Esophagus (tissue), 2 donors: Measurements from ENCODE around the gene HSP90B1. TPM values are rescaled to one million over a fixed set of nuclear protein-coding genes. Genes with fewer than 3 reads are reported as not detected.

Experiments
- H3K27ac ChIP-seq, 2 donors: one replicate each; pipeline ENCODE4 v1.5.1; 2013; ENCODE audit warnings: low read depth in 2 of 2, mild to moderate bottlenecking in 2 of 2, inconsistent platforms in 1 of 2, low read length in 1 of 2, moderate library complexity in 1 of 2
- H3K27me3 ChIP-seq, 2 donors: one replicate each; pipeline ENCODE4 v1.6.1; 2013; ENCODE audit warnings: low read length in 2 of 2, control low read depth in 1 of 2, mild to moderate bottlenecking in 1 of 2; ENCODE audit not compliant: insufficient read depth in 2 of 2, control insufficient read depth in 1 of 2
- H3K36me3 ChIP-seq, 2 donors: one replicate each; pipeline ENCODE4 v1.6.1; 2013; ENCODE audit warnings: low read length in 1 of 2; ENCODE audit not compliant: control insufficient read depth in 2 of 2, insufficient read depth in 2 of 2
- H3K4me1 ChIP-seq, 2 donors: one replicate each; pipeline ENCODE4 v1.6.1; 2013; ENCODE audit warnings: low read length in 1 of 2; ENCODE audit not compliant: control insufficient read depth in 2 of 2, insufficient read depth in 2 of 2
- H3K4me3 ChIP-seq, 2 donors: one replicate each; pipeline ENCODE4 v1.5.1; 2013; ENCODE audit warnings: low read length in 2 of 2, mild to moderate bottlenecking in 2 of 2, low read depth in 1 of 2, moderate library complexity in 1 of 2
- H3K9me3 ChIP-seq, 2 donors: one replicate each; pipeline ENCODE4 v1.6.1; 2013; ENCODE audit warnings: mild to moderate bottlenecking in 2 of 2, low read depth in 1 of 2, low read length in 1 of 2, moderate library complexity in 1 of 2; ENCODE audit not compliant: control insufficient read depth in 2 of 2, insufficient read depth in 1 of 2
- WGBS, 2 donors: extraction: QIAGEN DNeasy Blood & Tissue Kit; methylation state at CpG; one replicate each; pipeline ENCODE4 v1.1.7; 2013; 5-methylcytosine and 5-hydroxymethylcytosine counted together
- polyA plus RNA-seq, 2 donors: library from polyadenylated mRNA; stranded (reverse); fragments of 200-250 nt; gene quantifications; one replicate each; pipeline ENCODE4 v1.2.3, GENCODE V29; 2013
- donor health status: healthy with polysubstance abuse.
- donor health status: Bipolar disorder and iron deficiency.

HSP90B1 gene
- polyA plus RNA-seq, 2 donors, result 192 to 208 TPM

- Histone ChIP-seq H3K27me3 (no peaks in the 10 kb centered on the region), H3K9me3 (no peaks in the 10 kb centered on the region), H3K36me3 (no peaks in the 10 kb centered on the region), H3K4me3 (peak overlapping the region; percentile 57 to 58), H3K27ac (peak overlapping the region; percentile 88 to 92), H3K4me1 (peaks cover 0 to 2% of the 10 kb centered on the region in 2 donors)
- WGBS, 2 donors, result 16% methylated on average over 12 of the region's 12 CpGs
Observed at GRCh38 chr12:103928682-103929045, 1.5 kb upstream of the HSP90B1 start.

- peak overlapping the region; percentile 57 to 58 for H3K4me3 ChIP-seq
- no peaks in the 10 kb centered on the region for H3K27me3 ChIP-seq
- H3K4me1 ChIP-seq, result peaks cover 0 to 2% of the 10 kb centered on the region in 2 donors
- H3K9me3 ChIP-seq, result no peaks in the 10 kb centered on the region
- peak overlapping the region; percentile 88 to 92 for H3K27ac ChIP-seq
- H3K36me3 ChIP-seq, result peaks cover 2 to 4% of the 10 kb centered on the region in 2 donors
- 0 to 1% methylated on average over 37 of the region's 37 CpGs for WGBS, 2 donors
Observed at GRCh38 chr12:103929046-103929783, 995 bp upstream of the HSP90B1 start.

GRCh38 chr12:103929784-103930033 is 501 bp upstream of the HSP90B1 start:
- peak overlapping the region; percentile 88 to 92 for H3K27ac ChIP-seq
- WGBS, 2 donors, result 0 to 2% methylated on average over 17 to 18 of the region's 18 CpGs
- no peaks in the 10 kb centered on the region for H3K9me3 ChIP-seq
- H3K36me3 ChIP-seq, result peaks cover 2 to 6% of the 10 kb centered on the region in 2 donors
- no peaks in the 10 kb centered on the region for H3K27me3 ChIP-seq
- peaks cover 0 to 2% of the 10 kb centered on the region in 2 donors for H3K4me1 ChIP-seq
- peak overlapping the region; percentile 57 to 58 for H3K4me3 ChIP-seq

- peak overlapping the region; percentile 71 to 90 for H3K27ac ChIP-seq
- no peaks in the 10 kb centered on the region for H3K27me3 ChIP-seq
- no peaks in the 10 kb centered on the region for H3K9me3 ChIP-seq
- WGBS, 2 donors, result 1% methylated on average over 37 of the region's 37 CpGs
- H3K36me3 ChIP-seq, result peaks cover 4 to 6% of the 10 kb centered on the region in 2 donors
- H3K4me3 ChIP-seq, result peak overlapping the region; percentile 64 to 90
- H3K4me1 ChIP-seq, result peaks cover 0 to 2% of the 10 kb centered on the region in 2 donors
Observed at GRCh38 chr12:103930787-103931735, 851 bp downstream of the HSP90B1 start.

GRCh38 chr12:103933237-103933636 is 3.0 kb downstream of the HSP90B1 start:
- no peak overlapping the region for H3K27ac ChIP-seq
- peaks cover 4 to 10% of the 10 kb centered on the region in 2 donors for H3K36me3 ChIP-seq
- H3K27me3 ChIP-seq, result no peaks in the 10 kb centered on the region
- H3K9me3 ChIP-seq, result no peaks in the 10 kb centered on the region
- 72 to 75% methylated on average over 2 of the region's 2 CpGs for WGBS, 2 donors
- peaks cover 0 to 2% of the 10 kb centered on the region in 2 donors for H3K4me1 ChIP-seq
- no peak overlapping the region for H3K4me3 ChIP-seq

GRCh38 chr12:103936679-103937078 is 6.5 kb downstream of the HSP90B1 start:
- no peaks in the 10 kb centered on the region for H3K9me3 ChIP-seq
- H3K4me1 ChIP-seq, result peaks cover 0 to 2% of the 10 kb centered on the region in 2 donors
- no peak overlapping the region for H3K27ac ChIP-seq
- H3K27me3 ChIP-seq, result no peaks in the 10 kb centered on the region
- no peak overlapping the region for H3K4me3 ChIP-seq
- peaks cover 7 to 14% of the 10 kb centered on the region in 2 donors for H3K36me3 ChIP-seq
- WGBS, 2 donors, result 91 to 97% methylated on average over 3 of the region's 3 CpGs

- Histone ChIP-seq H3K27ac (no peak overlapping the region), H3K27me3 (no peaks in the 10 kb centered on the region), H3K4me1 (no peaks in the 10 kb centered on the region), H3K36me3 (peaks cover 8 to 11% of the 10 kb centered on the region in 2 donors), H3K9me3 (no peaks in the 10 kb centered on the region), H3K4me3 (no peak overlapping the region)
- 76 to 80% methylated on average over 3 of the region's 3 CpGs for WGBS, 2 donors
Observed at GRCh38 chr12:103944964-103945363, 14.8 kb downstream of the HSP90B1 start.

GRCh38 chr12:103947871-103948555 is 17.8 kb downstream of the HSP90B1 start:
- WGBS, 2 donors, result 86 to 90% methylated on average over 7 of the region's 7 CpGs
- H3K4me3 ChIP-seq, result no peak overlapping the region
- H3K36me3 ChIP-seq, result peaks cover 9 to 19% of the 10 kb centered on the region in 2 donors
- H3K9me3 ChIP-seq, result no peaks in the 10 kb centered on the region
- no peaks in the 10 kb centered on the region for H3K4me1 ChIP-seq
- no peaks in the 10 kb centered on the region for H3K27me3 ChIP-seq
- no peak overlapping the region for H3K27ac ChIP-seq

GRCh38 chr12:103948746-103949406 is 18.7 kb downstream of the HSP90B1 start:
- Histone ChIP-seq H3K27me3 (no peaks in the 10 kb centered on the region), H3K9me3 (no peaks in the 10 kb centered on the region), H3K27ac (no peak overlapping the region), H3K36me3 (peaks cover 12 to 22% of the 10 kb centered on the region in 2 donors), H3K4me1 (no peaks in the 10 kb centered on the region), H3K4me3 (no peak overlapping the region)
- WGBS, 2 donors, result 78% methylated on average over 13 of the region's 13 CpGs
